WERI-Rb-1 (cell line): ENCODE measurements around the gene FAM210B.

Source experiments
- DNase-seq: peaks from one replicate; pipeline ENCODE4 v3.0.0-alpha.2; 2020
- H3K27ac ChIP-seq: fragments of 250-450 bp; sonication (Bioruptor Pico); 2 replicates; pipeline ENCODE4 v1.5.1; 2020; ENCODE audit warnings: mild to moderate bottlenecking, moderate library complexity
- H3K27me3 ChIP-seq: fragments of 250-450 bp; sonication (Bioruptor Pico); 2 replicates; pipeline ENCODE4 v1.5.1; 2021; ENCODE audit warnings: mild to moderate bottlenecking, low read depth, moderate library complexity; ENCODE audit not compliant: insufficient read depth, severe bottlenecking
- H3K36me3 ChIP-seq: fragments of 250-450 bp; sonication (Bioruptor Pico); 2 replicates; pipeline ENCODE4 v1.5.1; 2020; ENCODE audit warnings: mild to moderate bottlenecking, moderate library complexity
- H3K4me3 ChIP-seq: 2 replicates; pipeline ENCODE4 v1.5.1; 2011; ENCODE audit warnings: low read depth, mild to moderate bottlenecking, control low read depth, low read length
- H3K9me3 ChIP-seq: fragments of 250-450 bp; sonication (Bioruptor Pico); 2 replicates; pipeline ENCODE4 v1.5.1; 2021; ENCODE audit warnings: mild to moderate bottlenecking, moderate library complexity; ENCODE audit not compliant: severe bottlenecking
- CTCF ChIP-seq: IDR thresholded peaks from 2 replicates; pipeline ENCODE4 v1.5.1; 2011; ENCODE audit warnings: low read depth, mild to moderate bottlenecking, control low read depth, inconsistent platforms, low read length

The FAM210B gene

GRCh38 chr20:56347628-56348304 is 11.0 kb upstream of the FAM210B start:
- H3K4me3 ChIP-seq: no peak overlapping the region
- no peak for TF ChIP-seq CTCF
- H3K27ac ChIP-seq: no peak overlapping the region
- no peaks in the 10 kb centered on the region for H3K36me3 ChIP-seq
- H3K9me3 ChIP-seq: no peaks in the 10 kb centered on the region
- H3K27me3 ChIP-seq: peaks cover 24% of the 10 kb centered on the region
- DNase-seq: no peak

- no peaks in the 10 kb centered on the region for H3K36me3 ChIP-seq
- DNase-seq: no peak
- H3K27ac ChIP-seq: no peak overlapping the region
- no peak overlapping the region for H3K4me3 ChIP-seq
- no peak for TF ChIP-seq CTCF
- H3K9me3 ChIP-seq: no peaks in the 10 kb centered on the region
- H3K27me3 ChIP-seq: peaks cover 19% of the 10 kb centered on the region
Observed at GRCh38 chr20:56348305-56348693, 10.5 kb upstream of the FAM210B start.

- no peaks in the 10 kb centered on the region for H3K36me3 ChIP-seq
- no peaks in the 10 kb centered on the region for H3K9me3 ChIP-seq
- H3K27ac ChIP-seq: no peak overlapping the region
- TF ChIP-seq CTCF: no peak
- no peak overlapping the region for H3K4me3 ChIP-seq
- peaks cover 14% of the 10 kb centered on the region for H3K27me3 ChIP-seq
- DNase-seq: no peak
Observed at GRCh38 chr20:56348746-56349145, 10.0 kb upstream of the FAM210B start.

GRCh38 chr20:56350842-56351241 is 7.9 kb upstream of the FAM210B start:
- H3K9me3 ChIP-seq: no peaks in the 10 kb centered on the region
- no peak overlapping the region for H3K4me3 ChIP-seq
- H3K36me3 ChIP-seq: no peaks in the 10 kb centered on the region
- DNase-seq: no peak
- no peaks in the 10 kb centered on the region for H3K27me3 ChIP-seq
- no peak overlapping the region for H3K27ac ChIP-seq
- no peak for TF ChIP-seq CTCF

- no peak for DNase-seq
- TF ChIP-seq CTCF: no peak
- Histone ChIP-seq H3K36me3 (no peaks in the 10 kb centered on the region), H3K27me3 (no peaks in the 10 kb centered on the region), H3K4me3 (no peak overlapping the region), H3K27ac (no peak overlapping the region), H3K9me3 (no peaks in the 10 kb centered on the region)
Observed at GRCh38 chr20:56352345-56353055, 6.3 kb upstream of the FAM210B start.
